ENCODE measurements around the gene PXDN. TPM values are rescaled to one million over a fixed set of nuclear protein-coding genes. Genes with fewer than 3 reads are reported as not detected.
"Not testable (repeated sequence)": the region's sequence is repeated elsewhere in the genome, so short reads cannot be mapped to it uniquely, and the experiment has no call there.

Gene PXDN
- total RNA-seq, 1 donor, result 137 TPM

DNA sequence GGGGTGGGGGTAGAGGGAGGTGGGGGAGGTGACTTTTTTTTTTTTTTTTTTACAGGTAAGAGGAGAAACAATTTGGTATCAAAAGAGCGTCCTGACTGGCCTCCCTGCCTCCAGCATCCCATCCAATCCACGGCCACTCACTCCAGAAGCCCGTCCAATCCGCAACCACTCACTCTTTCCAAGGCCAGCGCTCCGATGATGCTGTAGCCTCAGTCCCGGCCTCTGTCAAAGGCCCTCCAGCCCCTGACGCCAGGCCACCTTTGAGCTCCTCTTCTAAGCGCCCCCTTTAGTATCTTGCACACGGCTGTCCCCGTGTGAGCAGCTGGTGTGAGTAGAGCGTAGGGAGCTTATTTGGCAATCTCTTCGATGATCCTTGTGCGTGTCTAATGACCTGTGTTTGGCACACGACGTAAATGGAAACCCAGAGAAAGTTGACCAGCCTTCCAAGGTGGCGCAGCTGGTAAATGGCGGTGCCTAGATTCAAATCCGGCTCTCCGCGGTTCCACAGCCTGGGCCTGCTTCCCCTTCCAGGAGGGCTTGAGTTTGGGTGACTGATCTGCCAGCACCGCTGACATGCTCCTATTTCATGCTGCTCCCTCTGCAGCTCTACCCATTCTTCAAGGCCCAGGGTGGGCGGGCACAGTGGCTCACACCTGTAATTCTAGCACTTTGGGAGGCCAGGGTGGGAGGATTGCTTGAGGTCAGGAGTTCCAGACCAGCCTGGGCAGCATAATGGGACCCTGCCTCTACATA lies 23.8 kb upstream of the PXDN start:
- TF ChIP-seq, protein P1, sequence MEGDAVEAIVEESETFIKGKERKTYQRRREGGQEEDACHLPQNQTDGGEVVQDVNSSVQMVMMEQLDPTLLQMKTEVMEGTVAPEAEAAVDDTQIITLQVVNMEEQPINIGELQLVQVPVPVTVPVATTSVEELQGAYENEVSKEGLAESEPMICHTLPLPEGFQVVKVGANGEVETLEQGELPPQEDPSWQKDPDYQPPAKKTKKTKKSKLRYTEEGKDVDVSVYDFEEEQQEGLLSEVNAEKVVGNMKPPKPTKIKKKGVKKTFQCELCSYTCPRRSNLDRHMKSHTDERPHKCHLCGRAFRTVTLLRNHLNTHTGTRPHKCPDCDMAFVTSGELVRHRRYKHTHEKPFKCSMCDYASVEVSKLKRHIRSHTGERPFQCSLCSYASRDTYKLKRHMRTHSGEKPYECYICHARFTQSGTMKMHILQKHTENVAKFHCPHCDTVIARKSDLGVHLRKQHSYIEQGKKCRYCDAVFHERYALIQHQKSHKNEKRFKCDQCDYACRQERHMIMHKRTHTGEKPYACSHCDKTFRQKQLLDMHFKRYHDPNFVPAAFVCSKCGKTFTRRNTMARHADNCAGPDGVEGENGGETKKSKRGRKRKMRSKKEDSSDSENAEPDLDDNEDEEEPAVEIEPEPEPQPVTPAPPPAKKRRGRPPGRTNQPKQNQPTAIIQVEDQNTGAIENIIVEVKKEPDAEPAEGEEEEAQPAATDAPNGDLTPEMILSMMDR (IDR thresholded peaks at IDR 0.05; ENCODE audit: insufficient read depth, low read length), result no peak
- no peak for DNase-seq (ENCODE audit: low read depth)
- no peak overlapping the region for H3K4me3 ChIP-seq (ENCODE audit: low read depth, low read length)

DNA sequence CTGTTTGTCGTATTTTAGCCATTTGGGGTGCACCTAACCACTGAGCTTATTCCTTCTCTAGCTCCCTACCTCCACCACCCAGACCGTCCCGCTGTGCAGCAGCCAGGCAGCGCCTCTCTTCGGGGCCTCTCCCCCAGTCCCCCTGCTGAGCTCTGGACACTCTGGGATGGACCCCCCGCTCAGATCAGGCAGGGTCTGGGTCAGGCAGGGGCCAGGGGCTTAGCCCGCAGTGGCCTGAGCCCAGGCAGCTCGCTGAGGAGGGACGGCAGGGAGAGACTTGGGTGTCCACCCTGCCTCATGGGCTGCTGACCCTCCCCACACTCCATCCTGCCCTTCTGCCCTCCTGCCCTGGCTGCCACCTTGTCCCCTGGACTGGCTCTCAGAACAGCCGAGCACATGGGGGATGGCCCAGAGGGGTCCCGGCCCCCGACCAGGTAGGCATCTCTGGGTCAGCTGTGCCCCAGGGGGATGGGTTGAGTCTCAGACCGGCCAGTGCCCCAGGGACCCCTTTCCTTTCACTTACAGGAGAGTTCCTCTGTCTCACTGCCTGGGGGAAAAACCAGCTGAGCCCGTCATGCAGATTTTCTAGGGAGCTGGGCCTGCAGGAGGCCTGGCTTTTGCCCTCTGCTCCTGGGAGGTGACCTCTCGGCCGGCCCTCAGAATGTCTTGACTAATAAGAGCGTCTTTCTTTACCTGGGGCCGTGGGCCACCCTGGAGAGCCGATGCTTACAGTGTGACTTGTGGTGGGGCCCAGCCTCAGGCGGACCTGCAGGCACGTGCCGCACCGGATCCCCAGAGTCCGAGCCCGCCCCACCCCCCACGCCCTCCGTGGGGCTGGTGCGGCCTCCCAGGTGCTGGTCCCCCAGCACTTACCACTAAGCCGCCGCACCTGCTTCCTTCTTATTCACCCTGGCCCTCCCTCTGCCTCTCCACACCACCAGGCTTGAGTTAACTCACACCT lies 22.8 kb upstream of the PXDN start:
- TF ChIP-seq, protein P1 (IDR thresholded peaks at IDR 0.05; ENCODE audit: insufficient read depth, low read length), result no peak
- DNase-seq (ENCODE audit: low read depth), result no peak

DNA sequence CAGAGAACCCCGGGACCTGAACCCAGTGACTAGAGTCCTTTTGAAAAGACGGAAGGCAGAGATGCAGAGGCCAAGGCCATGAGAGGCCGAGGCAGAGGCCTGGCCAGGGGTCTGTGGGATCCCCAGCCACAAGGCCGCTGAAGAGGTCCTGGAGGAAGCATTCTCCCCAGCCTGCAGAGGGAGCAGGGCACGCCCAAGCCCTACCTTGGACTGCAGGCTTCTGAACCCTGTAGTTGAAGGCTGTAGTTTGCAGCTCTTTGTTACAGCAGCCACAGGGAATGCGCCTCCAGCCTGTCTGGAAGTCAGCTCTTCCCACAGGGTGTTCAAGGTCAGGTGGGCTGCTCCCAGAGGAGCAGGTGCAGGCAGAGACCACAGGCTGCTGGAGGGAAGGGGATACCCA lies 22.1 kb upstream of the PXDN start:
- no peak overlapping the region for H3K4me3 ChIP-seq (ENCODE audit: low read depth, low read length)
- no peak for DNase-seq (ENCODE audit: low read depth)
- TF ChIP-seq, protein P1 (IDR thresholded peaks at IDR 0.05; ENCODE audit: insufficient read depth, low read length), result no peak

More for the DNA sequence above, 22.8 kb upstream of the PXDN start:
- H3K4me3 ChIP-seq (ENCODE audit: low read depth, low read length), result no peak overlapping the region

DNA sequence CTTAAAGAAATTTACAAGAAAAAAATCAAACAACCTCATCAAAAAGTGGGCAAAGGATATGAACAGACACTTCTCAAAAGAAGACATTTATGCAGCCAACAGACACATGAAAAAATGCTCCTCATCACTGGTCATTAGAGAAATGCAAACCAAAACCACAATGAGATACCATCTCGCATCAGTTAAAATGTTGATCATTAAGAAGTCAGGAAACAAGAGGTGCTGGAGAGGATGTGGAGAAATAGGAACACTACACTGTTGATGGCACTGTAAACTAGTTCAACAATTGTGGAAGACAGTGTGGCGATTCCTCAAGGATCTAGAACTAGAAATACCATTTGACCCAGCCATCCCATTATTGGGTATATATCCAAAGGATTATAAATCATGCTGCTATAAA lies 20.9 kb upstream of the PXDN start:
- not testable (repeated sequence) for DNase-seq (ENCODE audit: low read depth); H3K4me3 ChIP-seq (ENCODE audit: low read depth, low read length)

DNA sequence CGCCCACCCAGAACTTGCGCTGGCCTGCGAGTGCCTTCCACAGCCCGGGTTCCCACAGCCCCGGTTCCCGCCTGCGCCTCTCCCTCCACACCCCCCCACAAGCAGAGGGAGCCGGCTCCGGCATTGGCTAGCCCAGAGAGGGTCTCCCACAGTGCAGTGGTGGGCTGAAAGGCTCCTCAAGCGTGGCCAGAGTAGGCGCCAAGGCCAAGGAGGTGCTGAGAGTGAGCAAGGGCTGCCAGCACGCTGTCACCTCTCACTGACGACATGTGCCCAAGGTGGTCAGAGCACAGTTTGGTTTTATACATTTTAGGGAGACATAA lies 15.3 kb upstream of the PXDN start:
- no peak for DNase-seq (ENCODE audit: low read depth)
- H3K4me3 ChIP-seq (ENCODE audit: low read depth, low read length), result no peak overlapping the region
- TF ChIP-seq, protein P1 (IDR thresholded peaks at IDR 0.05; ENCODE audit: insufficient read depth, low read length), result no peak

DNA sequence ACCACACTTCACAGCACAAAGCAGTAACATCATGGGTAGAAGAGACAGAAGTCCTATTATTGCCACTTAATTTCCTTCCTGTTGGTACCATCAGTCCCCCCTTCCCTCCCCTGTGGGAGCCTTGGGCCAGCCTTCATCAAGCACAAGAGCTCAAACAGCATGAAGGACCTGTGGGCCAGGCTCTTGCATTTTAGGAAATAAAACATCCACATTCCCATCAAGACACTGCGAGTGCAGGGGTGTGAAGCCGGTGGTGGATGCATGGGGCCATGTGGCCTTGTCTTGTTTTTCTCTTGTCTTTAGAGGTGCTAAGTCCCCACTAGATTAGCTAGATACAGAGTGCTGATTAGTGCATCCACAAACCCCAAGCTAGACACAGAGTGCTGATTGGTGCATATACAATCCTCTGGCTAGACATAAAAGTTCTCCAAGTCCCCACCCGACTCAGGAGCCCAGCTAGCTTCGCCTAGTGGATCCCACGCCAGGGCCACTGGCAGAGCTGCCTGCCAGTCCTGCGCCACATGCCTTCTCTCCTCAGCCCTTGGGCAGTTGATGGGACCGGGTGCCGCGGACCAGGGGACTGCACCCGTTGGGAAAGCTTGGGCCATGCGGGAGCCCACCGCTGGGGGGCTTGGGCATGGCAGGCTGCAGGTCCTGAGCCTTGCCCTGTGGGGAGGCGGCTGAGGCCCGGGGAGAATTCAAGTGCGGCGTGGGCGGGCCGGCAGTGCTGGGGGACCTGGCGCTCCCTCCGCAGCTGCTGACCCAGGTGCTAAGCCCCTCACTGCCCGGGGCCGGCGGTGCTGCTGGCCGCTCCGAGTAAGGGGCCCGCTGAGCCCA lies 14.7 kb upstream of the PXDN start:
- TF ChIP-seq, protein P1 (IDR thresholded peaks at IDR 0.05; ENCODE audit: insufficient read depth, low read length), result no peak
- no peak overlapping the region for H3K4me3 ChIP-seq (ENCODE audit: low read depth, low read length)
- DNase-seq (ENCODE audit: low read depth), result no peak

Data from fibroblast of the aortic adventitia (primary cell).